Measurements from ENCODE around the gene PLEKHG5.

GRCh38 chr1:6446665-6447015 is 44.8 kb downstream of the PLEKHG5 start:
- TF ChIP-seq CTCF (IDR thresholded peaks at IDR 0.05) (no peak), POLR2A (IDR thresholded peaks at IDR 0.05) (no peak)

Data from lower leg skin (tissue), 3 donors.